Daoy (cell line): ENCODE data around the gene PADI1. TPM values are rescaled to one million over a fixed set of nuclear protein-coding genes. Genes with fewer than 3 reads are reported as not detected.

Experiments used
- DNase-seq: peaks from one replicate; pipeline ENCODE4 v3.0.0-alpha.2; 2015; ENCODE audit warnings: low read depth
- total RNA-seq: library from RNA; depleted of rRNA; stranded (reverse); fragments of >200 nt; shearing (Covaris generic); gene quantifications from 2 replicates; pipeline ENCODE4 v1.2.3, GENCODE V29; 2014

The PADI1 gene
- total RNA-seq, 1 experiment from 2014 or later = 2.5 TPM

DNA sequence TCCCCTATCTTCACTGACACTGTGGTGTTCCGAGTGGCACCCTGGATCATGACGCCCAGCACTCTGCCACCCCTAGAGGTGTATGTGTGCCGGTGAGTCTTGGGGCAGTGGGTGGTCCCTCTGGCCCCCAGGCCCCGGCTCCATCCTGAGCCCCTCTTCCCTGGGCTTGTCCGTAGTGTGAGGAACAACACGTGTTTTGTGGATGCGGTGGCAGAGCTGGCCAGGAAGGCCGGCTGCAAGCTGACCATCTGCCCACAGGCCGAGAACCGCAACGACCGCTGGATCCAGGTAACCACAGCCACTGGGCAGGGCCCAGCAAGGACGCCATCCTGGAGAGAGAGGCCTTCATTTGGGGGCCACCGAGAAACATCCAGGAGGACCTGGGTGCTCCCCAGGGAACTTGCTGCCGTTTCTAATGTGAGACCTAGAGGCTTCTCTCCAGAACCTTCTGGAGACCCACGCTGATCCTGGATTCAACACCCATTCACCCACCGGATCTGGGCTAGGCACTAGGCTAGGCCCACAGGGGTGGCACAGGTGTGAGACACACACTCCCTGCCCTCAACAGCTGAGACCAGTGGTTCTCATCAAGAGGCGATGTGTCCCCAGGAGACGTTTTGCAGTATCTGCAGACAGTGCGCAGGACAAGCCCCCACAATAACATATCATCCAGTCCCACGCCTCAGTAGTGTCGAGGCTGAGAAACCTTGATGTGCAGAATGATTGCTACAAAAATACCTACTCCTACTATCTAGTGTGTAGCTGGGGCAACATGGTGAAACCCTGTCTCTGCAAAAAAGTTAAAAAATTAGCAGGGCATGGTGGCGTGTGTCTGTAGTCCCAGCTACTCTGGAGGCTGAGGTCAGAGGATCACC is 66.2 kb downstream of the PADI1 start:
- no peak for DNase-seq

GRCh38 chr1:17272066-17272465 is 67.1 kb downstream of the PADI1 start:
- no peak for DNase-seq

- DNase-seq = no peak
These were observed 67.7 kb downstream of the PADI1 start for GRCh38 chr1:17272646-17273045.

DNA sequence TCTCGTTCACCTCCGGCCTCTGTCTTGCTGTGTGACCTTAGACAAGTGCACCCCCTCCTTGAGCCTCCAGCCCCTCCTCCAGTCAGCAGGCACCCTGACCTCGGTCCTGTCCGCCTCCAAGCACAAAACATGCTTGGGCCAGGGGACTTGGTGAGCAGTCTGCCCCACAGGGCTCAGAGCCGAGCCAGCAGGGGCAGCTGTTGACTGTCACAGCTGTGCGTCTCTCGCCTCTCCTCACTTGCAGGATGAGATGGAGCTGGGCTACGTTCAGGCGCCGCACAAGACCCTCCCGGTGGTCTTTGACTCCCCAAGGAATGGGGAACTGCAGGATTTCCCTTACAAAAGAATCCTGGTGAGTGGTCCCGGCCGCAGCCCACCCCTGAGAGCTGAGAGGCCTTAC is 68.2 kb downstream of the PADI1 start:
- DNase-seq = no peak

- peak; percentile 80 for DNase-seq
These were observed 69.5 kb downstream of the PADI1 start for GRCh38 chr1:17274186-17275170.

DNA sequence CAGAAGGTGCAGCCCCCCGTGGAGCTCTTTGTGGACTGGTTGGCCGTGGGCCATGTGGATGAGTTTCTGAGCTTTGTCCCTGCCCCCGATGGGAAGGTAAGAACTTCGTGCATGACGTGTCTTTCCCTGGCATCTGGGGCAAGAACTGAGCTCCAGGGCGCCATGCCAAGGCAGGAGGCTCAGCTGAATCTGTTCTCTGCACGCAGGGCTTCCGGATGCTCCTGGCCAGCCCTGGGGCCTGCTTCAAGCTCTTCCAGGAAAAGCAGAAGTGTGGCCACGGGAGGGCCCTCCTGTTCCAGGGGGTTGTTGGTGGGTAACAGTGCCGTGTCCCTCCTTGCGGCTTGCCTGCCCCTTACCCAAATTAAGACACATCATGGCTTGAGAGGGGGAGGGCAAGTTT is 71.6 kb downstream of the PADI1 start:
- DNase-seq = peak; percentile 96

DNA sequence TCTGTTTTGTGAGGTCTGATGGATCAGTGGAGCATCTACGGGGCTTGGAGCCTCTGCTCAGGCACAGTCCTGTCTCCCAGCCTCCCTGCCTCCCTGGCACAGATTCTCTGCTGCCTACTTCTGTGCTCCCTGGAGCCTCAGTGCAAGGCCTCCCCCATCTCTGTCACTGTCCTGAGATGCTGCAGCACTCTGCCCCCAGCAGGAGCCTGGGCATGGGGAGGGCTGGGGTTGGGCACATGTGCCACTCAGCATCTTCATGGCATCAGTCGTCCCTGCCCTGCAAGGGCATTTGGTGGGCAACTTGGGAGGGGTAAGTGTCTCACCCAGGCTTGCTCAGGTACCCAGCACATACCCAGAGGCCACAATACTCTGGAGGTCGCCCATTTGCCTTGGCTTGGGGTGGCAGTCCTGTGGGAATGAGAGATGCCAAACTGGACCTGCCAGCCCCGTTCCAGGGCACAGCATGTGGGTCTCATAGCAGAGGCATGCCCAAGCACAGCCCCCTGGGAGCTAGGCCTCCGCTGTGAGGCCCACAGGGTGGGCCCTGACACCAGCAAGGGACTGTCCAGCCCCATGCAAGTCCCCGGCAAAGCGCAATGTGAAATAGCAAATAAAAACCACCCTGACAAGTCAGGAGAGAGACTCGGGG is 72.7 kb downstream of the PADI1 start:
- no peak for DNase-seq

DNA sequence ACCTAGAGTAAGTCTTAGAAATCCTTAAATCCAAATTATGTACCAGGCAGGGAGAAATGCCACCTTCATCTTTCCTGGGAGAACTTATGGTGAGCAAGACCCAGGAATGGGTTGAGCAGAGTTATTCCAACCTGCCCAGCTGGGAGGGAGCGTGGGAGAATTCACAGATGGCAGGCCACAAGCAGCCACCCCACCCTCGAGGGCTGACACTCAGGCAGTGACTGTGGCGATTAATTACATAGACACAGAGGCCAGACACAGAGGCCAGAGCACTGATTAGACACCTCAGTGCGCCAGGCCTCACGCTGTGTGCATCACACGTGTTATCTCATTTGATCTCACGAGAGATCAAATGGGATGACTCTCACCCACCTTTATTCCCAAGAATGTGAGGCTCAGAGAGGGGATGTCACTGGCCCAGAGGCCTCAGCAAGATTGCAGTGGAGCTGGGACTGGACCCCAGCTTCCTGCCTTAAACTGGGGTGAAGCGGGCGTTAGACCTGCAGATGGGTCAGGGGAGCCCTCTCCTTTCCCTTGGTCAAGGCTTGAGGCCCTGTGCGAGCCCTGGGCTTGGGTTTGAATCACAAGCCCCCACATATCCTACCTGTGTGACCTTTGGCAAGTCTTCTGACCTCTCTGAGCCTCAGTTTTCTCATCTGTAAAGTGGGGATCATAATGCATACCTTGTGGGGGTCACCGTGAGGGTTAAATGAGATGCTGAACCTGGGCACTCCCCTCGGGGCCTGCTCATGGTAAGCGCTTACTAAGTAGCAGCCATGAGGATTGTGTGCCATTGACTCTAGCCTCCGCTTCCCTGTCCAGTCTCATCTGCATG is 74.3 kb downstream of the PADI1 start:
- peak; percentile 53 for DNase-seq

GRCh38 chr1:17280436-17280835 is 75.5 kb downstream of the PADI1 start:
- no peak for DNase-seq

GRCh38 chr1:17280894-17281293 is 76.0 kb downstream of the PADI1 start:
- no peak for DNase-seq

- no peak for DNase-seq
These were observed 76.8 kb downstream of the PADI1 start for GRCh38 chr1:17281775-17282181.

- no peak for DNase-seq
These were observed 77.9 kb downstream of the PADI1 start for GRCh38 chr1:17282836-17283235.

DNA sequence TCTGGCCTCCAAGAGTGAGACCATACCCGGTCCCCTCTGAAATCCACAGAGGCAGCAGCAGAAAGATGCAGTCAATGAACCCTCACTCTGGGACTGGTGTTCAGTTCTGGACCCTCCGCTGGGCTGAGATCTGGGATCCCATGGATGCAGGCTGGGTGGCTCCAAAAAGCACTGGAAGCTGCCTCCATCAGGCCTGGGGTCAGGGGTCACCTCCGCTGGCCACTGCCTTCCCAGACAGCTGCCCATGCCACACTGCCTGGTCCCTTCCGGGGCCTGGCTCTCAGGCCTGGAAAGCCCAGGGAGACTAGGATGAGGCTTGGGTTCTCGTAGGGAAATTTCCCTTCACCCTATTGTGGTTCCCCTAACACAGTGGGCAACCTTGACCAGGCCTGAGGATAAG is 81.7 kb downstream of the PADI1 start:
- no peak for DNase-seq

DNA sequence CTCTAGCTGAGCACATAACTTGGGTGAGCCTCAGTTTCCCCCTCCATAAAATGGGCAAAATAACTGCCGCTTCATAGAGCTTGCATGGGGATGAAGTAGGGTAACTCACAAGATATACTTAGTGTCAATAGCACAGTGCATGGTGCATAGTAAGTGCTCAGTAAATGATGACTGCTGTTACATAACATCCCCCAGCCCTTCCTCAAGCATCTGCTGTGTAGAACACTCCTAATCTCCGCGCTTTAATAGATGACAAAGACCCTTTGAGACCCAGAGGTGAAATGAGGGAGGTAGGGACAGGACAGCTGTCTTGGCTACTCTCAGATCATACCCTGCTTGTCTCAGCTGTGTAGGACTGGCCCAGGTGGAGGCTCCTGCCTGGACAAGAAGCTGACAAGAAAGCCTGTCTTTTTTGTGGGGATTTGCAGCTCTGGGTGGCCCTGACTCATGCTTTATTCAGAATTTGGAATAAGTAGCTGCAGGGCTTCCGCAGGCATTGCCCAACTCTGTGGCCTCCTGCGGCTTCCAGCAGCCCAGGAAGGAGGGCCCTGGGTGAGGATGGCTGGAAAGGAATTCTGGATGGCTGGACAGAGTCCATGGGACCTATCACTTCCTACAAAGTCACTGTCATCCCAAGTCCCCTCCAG is 82.3 kb downstream of the PADI1 start:
- peak; percentile 92 for DNase-seq

GRCh38 chr1:17289721-17290120 is 84.8 kb downstream of the PADI1 start:
- DNase-seq = peak; percentile 83

GRCh38 chr1:17290553-17290952 is 85.6 kb downstream of the PADI1 start:
- no peak for DNase-seq

GRCh38 chr1:17292299-17293160 is 87.6 kb downstream of the PADI1 start:
- DNase-seq = peak; percentile 29

- DNase-seq = no peak
These were observed 88.9 kb downstream of the PADI1 start for GRCh38 chr1:17293681-17294425.

DNA sequence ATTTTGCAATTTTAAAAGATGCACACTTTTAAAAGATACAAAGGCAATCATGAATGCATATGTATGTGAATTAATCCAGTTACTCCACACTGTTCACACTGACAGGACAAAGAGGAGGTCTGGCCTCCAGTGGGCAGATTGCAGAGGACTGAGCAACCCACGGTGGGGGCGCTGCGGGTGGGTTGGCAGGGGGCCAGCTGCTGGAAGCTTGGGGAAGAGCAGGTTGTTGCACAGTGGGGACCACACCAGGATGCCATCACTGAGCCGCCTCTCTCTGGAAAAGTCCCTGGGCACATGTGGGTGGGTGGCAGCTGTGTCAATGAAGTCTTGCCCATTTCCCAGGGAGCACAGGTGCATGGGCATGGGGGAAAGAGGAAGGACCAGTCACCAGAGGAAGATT is 90.4 kb downstream of the PADI1 start:
- no peak for DNase-seq
